Right atrium auricular region (tissue), 2 donors: ENCODE data around the gene FGFR3. TPM values are rescaled to one million over a fixed set of nuclear protein-coding genes. Genes with fewer than 3 reads are reported as not detected.

Source experiments
- DNase-seq: peaks from one replicate; pipeline ENCODE4 v3.0.0-alpha.2; 2019; ENCODE audit warnings: low spot score
- H3K27ac ChIP-seq, 2 donors: fragments of 200-600 bp; sonication (generic); 1 replicate in 1 of 2; 2 replicates in 1 of 2; pipeline ENCODE4 v1.5.1; 2016 to 2019
- H3K27me3 ChIP-seq, 2 donors: fragments of 200-600 bp; sonication (generic); one replicate each; pipeline versions ENCODE4 v1.5.1 to v1.6.0; 2017 to 2019
- H3K36me3 ChIP-seq: fragments of 200-600 bp; sonication (generic); one replicate; pipeline ENCODE4 v1.5.1; 2016
- H3K4me1 ChIP-seq, 2 donors: fragments of 200-600 bp; sonication (generic); one replicate each; pipeline versions ENCODE4 v1.5.1 to v1.6.0; 2017 to 2019
- H3K4me3 ChIP-seq, 2 donors: fragments of 200-600 bp; sonication (generic); 1 replicate in 1 of 2; 2 replicates in 1 of 2; pipeline ENCODE4 v1.5.1; 2017 to 2019; ENCODE audit warnings: mild to moderate bottlenecking in 1 of 2, moderate library complexity in 1 of 2
- H3K9me3 ChIP-seq, 2 donors: fragments of 200-600 bp; sonication (generic); one replicate each; pipeline ENCODE4 v1.5.1; 2019
- total RNA-seq, 2 donors: library from RNA; depleted of rRNA; stranded (reverse); fragments of >200 nt; gene quantifications; one replicate each; pipeline ENCODE4 v1.1.0, GENCODE V29; 2016
- TF ChIP-seq, protein P1 (sequence below), 2 donors: fragments of 200-600 bp; sonication (generic); IDR thresholded peaks; one replicate each; pipeline ENCODE4 v1.5.1; 2019; ENCODE audit warnings: antibody characterized with exemption in 2 of 2

Gene FGFR3
- total RNA-seq, 2 donors from 2014 or later, result 2.6 to 15.4 TPM

DNA sequence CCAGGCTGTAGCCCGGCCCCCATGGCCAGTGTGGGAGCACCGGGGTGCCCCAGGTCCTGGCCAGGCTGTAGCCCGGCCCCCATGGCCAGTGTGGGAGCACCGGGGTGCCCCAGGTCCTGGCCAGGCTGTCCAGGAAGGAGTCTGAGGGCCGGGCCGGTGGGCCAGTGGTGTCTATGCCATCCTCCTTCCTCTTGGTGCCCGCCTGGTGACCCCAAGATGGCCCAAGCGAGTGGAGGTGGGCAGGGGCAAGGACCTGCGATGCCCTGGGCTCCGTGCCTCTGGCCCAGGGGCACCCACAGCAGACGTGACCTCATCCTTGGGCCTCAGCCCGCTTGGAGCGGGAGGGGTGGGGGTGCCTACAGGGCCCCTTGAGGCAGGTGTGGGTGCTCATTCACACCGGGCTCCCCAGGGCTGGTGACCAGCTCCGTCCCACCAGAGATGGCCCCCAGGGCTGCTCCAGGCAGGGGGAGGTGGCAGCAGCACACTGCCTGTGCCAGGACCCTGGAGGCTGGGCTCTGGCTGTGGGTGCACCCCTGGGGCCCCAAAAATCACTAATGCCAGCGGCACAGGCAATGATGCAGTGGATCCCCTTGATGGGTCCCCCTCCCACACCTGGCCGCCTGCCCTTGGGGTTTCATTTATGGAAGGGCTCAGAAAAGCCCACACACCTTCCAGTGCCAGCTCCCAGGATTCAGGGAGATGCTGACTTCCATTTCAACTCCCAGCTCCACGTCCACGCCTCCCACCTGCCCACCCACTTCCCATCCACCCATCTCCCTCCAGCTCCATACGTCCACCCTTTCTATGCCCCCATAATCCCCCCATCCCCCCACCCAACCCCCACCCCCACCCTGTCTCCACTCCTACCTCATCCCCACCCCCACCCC lies 36.0 kb upstream of the FGFR3 start:
- H3K9me3 ChIP-seq, result no peaks in the 10 kb centered on the region
- TF ChIP-seq, protein P1, sequence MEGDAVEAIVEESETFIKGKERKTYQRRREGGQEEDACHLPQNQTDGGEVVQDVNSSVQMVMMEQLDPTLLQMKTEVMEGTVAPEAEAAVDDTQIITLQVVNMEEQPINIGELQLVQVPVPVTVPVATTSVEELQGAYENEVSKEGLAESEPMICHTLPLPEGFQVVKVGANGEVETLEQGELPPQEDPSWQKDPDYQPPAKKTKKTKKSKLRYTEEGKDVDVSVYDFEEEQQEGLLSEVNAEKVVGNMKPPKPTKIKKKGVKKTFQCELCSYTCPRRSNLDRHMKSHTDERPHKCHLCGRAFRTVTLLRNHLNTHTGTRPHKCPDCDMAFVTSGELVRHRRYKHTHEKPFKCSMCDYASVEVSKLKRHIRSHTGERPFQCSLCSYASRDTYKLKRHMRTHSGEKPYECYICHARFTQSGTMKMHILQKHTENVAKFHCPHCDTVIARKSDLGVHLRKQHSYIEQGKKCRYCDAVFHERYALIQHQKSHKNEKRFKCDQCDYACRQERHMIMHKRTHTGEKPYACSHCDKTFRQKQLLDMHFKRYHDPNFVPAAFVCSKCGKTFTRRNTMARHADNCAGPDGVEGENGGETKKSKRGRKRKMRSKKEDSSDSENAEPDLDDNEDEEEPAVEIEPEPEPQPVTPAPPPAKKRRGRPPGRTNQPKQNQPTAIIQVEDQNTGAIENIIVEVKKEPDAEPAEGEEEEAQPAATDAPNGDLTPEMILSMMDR (IDR thresholded peaks at IDR 0.05), result no peak
- H3K36me3 ChIP-seq, result no peaks in the 10 kb centered on the region
- no peak overlapping the region for H3K4me3 ChIP-seq
- H3K27ac ChIP-seq, result no peak overlapping the region
- DNase-seq, result no peak
- H3K4me1 ChIP-seq, result peaks cover 0 to 13% of the 10 kb centered on the region in 2 donors
- no peaks in the 10 kb centered on the region for H3K27me3 ChIP-seq

DNA sequence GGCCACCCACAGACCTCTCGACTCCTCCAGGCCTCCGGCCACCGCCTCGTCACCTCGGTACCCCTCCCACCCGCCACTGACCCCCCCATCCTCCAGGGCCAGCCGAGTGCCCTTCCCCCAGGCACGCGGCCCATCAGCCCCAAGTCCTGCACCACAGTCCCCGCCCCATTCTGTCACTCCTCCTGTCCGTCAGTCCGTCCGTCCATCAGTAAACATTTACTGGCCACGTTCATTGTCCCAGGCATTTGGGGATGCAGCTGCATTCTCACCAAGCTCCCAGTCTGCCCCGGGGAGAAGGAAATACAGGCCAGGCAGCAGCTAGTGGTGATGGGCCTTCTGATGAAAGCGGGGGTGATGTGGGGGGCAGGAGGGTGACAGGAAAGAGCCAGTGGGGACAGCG lies 35.3 kb upstream of the FGFR3 start:
- no peak for DNase-seq
- H3K27ac ChIP-seq, result no peak overlapping the region
- no peak overlapping the region for H3K4me3 ChIP-seq
- no peaks in the 10 kb centered on the region for H3K9me3 ChIP-seq
- H3K36me3 ChIP-seq, result no peaks in the 10 kb centered on the region
- H3K27me3 ChIP-seq, result no peaks in the 10 kb centered on the region
- H3K4me1 ChIP-seq, result peaks cover 0 to 6% of the 10 kb centered on the region in 2 donors
- TF ChIP-seq, protein P1 (IDR thresholded peaks at IDR 0.05), result no peak

DNA sequence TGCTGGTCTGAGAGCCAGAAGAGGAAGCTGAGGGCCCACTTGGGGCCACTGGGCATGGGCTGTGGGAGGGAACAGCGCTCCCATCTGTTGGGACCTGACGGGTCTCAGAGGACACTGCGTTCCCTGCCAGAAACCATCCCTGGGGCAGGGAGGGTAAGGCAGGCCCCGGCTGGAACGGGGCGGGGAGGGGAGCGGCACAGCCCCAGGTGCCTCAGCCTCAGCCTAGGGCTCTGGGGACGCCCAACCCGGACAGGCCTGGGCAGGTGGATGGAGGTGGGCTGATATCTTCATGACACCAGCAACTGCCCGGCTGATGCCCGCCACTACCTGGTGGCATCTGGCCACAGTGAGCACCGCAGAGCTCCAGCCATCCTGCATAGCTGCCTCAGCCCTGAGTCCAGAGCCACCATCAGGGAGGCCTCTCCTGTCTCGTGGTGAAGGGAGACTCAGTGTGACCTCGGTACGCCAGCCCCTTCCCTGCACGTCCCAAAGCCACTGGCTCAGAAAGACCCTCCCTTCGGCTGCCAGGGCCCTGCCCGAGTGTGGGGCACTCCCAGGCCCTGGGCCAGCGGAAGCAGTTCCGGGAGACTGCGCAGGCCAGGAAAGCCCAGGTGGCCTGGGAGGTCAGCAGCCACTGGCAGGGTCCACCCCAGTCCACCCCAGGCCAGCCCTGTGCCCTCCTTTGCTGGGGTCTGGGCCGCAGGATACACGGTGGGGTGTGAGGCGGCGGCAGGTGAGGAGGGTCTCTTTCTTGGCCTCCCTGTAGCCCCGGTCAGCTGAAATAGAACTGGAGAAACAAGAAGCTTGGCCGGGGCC lies 34.6 kb upstream of the FGFR3 start:
- Histone ChIP-seq H3K36me3 (no peaks in the 10 kb centered on the region), H3K4me3 (no peak overlapping the region), H3K9me3 (no peaks in the 10 kb centered on the region), H3K4me1 (peaks cover 0 to 12% of the 10 kb centered on the region in 2 donors), H3K27me3 (no peaks in the 10 kb centered on the region), H3K27ac (no peak overlapping the region)
- TF ChIP-seq, protein P1 (IDR thresholded peaks at IDR 0.05), result no peak
- DNase-seq, result no peak

DNA sequence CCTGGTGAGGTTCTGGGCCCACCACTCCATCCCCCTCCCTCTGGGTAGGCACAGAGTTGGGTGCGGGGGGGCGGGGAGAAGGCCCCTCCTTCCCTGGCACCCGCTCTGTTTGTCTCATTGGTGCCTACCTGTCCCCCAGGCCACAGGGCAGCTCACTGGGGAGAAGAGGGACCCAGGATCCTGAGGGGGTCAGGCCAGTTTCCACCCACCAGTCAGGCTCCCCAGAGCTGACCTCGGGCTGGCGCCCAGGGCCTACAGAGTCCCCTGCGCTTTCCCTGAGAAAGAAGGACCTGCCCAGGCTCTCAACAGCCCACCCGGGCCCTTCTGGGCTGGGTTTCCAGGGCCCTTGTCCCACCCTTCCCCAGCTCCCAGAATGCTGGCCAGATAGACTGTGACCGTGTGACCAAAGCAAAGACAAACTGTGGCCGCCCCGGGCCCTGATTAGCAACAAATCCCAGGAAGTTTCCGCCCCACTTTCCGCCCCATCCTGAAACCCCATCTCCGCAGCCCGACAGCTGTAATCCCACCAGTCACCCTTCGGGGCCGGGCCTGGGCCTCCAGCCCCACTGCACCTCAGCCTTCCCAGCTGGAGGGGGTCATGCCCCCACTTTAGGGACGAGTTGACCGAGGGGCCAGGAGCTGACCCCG lies 33.8 kb upstream of the FGFR3 start:
- Histone ChIP-seq H3K4me1 (peaks cover 0 to 19% of the 10 kb centered on the region in 2 donors), H3K9me3 (no peaks in the 10 kb centered on the region), H3K36me3 (no peaks in the 10 kb centered on the region), H3K27me3 (no peaks in the 10 kb centered on the region), H3K27ac (no peak overlapping the region), H3K4me3 (no peak overlapping the region)
- no peak for DNase-seq
- TF ChIP-seq, protein P1 (IDR thresholded peaks at IDR 0.05), result no peak

DNA sequence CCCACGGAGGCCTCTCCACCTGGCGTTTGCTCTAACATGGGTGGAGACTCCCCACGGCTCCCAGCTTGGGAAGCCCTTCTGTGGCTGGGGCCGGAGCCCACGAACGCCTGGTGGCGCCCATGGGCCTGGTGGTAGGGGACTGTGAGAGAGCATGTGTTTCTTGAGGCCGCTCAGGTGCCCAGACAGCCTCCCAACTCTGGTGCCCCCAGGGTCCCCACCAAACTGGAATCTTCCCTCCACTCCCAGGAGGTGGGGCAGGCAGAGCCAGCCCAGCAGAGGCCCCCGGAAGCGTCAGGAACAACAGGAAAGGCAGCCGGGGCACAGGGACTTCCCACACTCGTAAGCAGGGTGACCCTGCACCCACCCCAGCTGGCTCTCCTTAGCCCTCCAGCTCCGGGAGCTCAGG lies 33.3 kb upstream of the FGFR3 start:
- H3K27ac ChIP-seq, result no peak overlapping the region
- peaks cover 0 to 19% of the 10 kb centered on the region in 2 donors for H3K4me1 ChIP-seq
- no peaks in the 10 kb centered on the region for H3K27me3 ChIP-seq
- DNase-seq, result no peak
- H3K4me3 ChIP-seq, result no peak overlapping the region
- TF ChIP-seq, protein P1 (IDR thresholded peaks at IDR 0.05), result no peak
- H3K9me3 ChIP-seq, result no peaks in the 10 kb centered on the region
- H3K36me3 ChIP-seq, result no peaks in the 10 kb centered on the region
